Keratinocyte (primary cell): Measurements from ENCODE around the gene XBP1. TPM values are rescaled to one million over a fixed set of nuclear protein-coding genes. Genes with fewer than 3 reads are reported as not detected.

Experiments
- DNase-seq: peaks from one replicate; pipeline ENCODE4 v3.0.0-alpha.2; 2011; ENCODE audit warnings: low read depth, missing footprints, low spot score
- FAIRE-seq: peaks from 2 replicates; lab custom pipeline; 2011; peaks lifted over from hg19 to GRCh38; lab: Jason Lieb, UNC
- H2AFZ ChIP-seq: 2 replicates; pipeline ENCODE4 v1.6.0; 2012; ENCODE audit warnings: low read length, control low read depth, inconsistent platforms; ENCODE audit not compliant: control insufficient read depth
- H3K27ac ChIP-seq: 2 replicates; pipeline ENCODE4 v1.5.1; 2011; ENCODE audit warnings: low read length; ENCODE audit not compliant: control insufficient read depth, insufficient read depth
- H3K27me3 ChIP-seq: 3 replicates; pipeline ENCODE4 v1.6.0; 2011; ENCODE audit warnings: low read length; ENCODE audit not compliant: control insufficient read depth, insufficient read depth; ENCODE audit errors: extremely low read depth
- H3K36me3 ChIP-seq, 2 experiments: 2 replicates in 1 of 2; 3 replicates in 1 of 2; pipeline ENCODE4 v1.5.1; 2011; ENCODE audit warnings: low read length in 2 of 2, mild to moderate bottlenecking in 1 of 2; ENCODE audit not compliant: control insufficient read depth in 2 of 2, insufficient read depth in 2 of 2; ENCODE audit errors: extremely low read depth in 1 of 2
- H3K4me1 ChIP-seq: 3 replicates; pipeline ENCODE4 v1.5.1; 2011; ENCODE audit warnings: low read length; ENCODE audit not compliant: control insufficient read depth, insufficient read depth; ENCODE audit errors: extremely low read depth
- H3K4me2 ChIP-seq: 3 replicates; pipeline ENCODE4 v1.6.0; 2011; ENCODE audit warnings: low read depth, low read length; ENCODE audit not compliant: control insufficient read depth, insufficient read depth; ENCODE audit errors: extremely low read depth
- H3K4me3 ChIP-seq, 3 experiments: fragments of 200-600 bp in 1 of 3; sonication (generic) in 1 of 3; 2 replicates in 2 of 3; 3 replicates in 1 of 3; pipeline ENCODE4 v1.5.1; 2011 to 2016; ENCODE audit warnings: low read length in 3 of 3, mild to moderate bottlenecking in 3 of 3, control low read depth in 2 of 3, inconsistent platforms in 1 of 3, low read depth in 1 of 3, mixed read lengths in 1 of 3, mixed run types in 1 of 3, moderate library complexity in 1 of 3; ENCODE audit not compliant: control insufficient read depth in 2 of 3, insufficient read depth in 2 of 3; ENCODE audit errors: extremely low read depth in 1 of 3
- H3K79me2 ChIP-seq: 2 replicates; pipeline ENCODE4 v1.6.0; 2012; ENCODE audit warnings: low read length; ENCODE audit not compliant: control insufficient read depth, insufficient read depth
- H3K9ac ChIP-seq: 3 replicates; pipeline ENCODE4 v1.6.0; 2011; ENCODE audit warnings: low read length; ENCODE audit not compliant: control insufficient read depth, insufficient read depth; ENCODE audit errors: extremely low read depth
- H3K9me1 ChIP-seq: 3 replicates; pipeline ENCODE4 v1.6.0; 2011; ENCODE audit warnings: low read length; ENCODE audit not compliant: control insufficient read depth, insufficient read depth; ENCODE audit errors: extremely low read depth
- H3K9me3 ChIP-seq: 2 replicates; pipeline ENCODE4 v1.5.1; 2012; ENCODE audit warnings: low read depth, low read length; ENCODE audit not compliant: control insufficient read depth
- H4K20me1 ChIP-seq: 3 replicates; pipeline ENCODE4 v1.6.0; 2011; ENCODE audit warnings: low read length; ENCODE audit not compliant: control insufficient read depth, insufficient read depth; ENCODE audit errors: extremely low read depth
- EZH2 ChIP-seq: IDR thresholded peaks from one replicate; pipeline ENCODE4 v1.6.1; 2012; ENCODE audit warnings: inconsistent platforms, mild to moderate bottlenecking, low read length, moderate library complexity
- dilution Hi-C: fragments of 300-500 bp; cut with MboI; formaldehyde crosslinking; loops from one replicate; pipeline ENCODE4 v1.7.0; 2020; ENCODE audit warnings: low sequenced_read_pairs; ENCODE audit not compliant: extremely low pct_ligation_motif_present
- polyA plus RNA-seq, 5 experiments: library from polyadenylated mRNA; depleted of rRNA in 3 of 5; stranded (reverse) in 3 of 5; stranded (forward) in 1 of 5; unstranded in 1 of 5; fragments of >200 nt; gene quantifications; 1 replicate in 1 of 5; 2 replicates in 3 of 5; 3 replicates in 1 of 5; pipeline versions ENCODE4 v1.2.1 to v1.2.3, GENCODE V29; 2011 to 2012; ENCODE audit warnings: missing spikeins in 2 of 5, low read depth in 1 of 5, low replicate concordance in 1 of 5
- TF ChIP-seq, protein P1 (sequence below), 3 experiments: IDR thresholded peaks in 1 of 3; conservative IDR thresholded peaks in 1 of 3; optimal IDR thresholded peaks in 1 of 3; 2 replicates in 2 of 3; 3 replicates in 1 of 3; pipeline versions ENCODE3 to v1.5.1; 2011; ENCODE audit warnings: low read length in 3 of 3, mild to moderate bottlenecking in 3 of 3, moderate library complexity in 2 of 3, control low read depth in 1 of 3, inconsistent platforms in 1 of 3; ENCODE audit not compliant: insufficient read depth in 2 of 3; ENCODE audit errors: extremely low read depth in 1 of 3

The XBP1 gene
- polyA plus RNA-seq, 1 donor (not counting 4 experiments of a cell fraction or from before 2014, with no cell fraction given): 88.7 TPM

DNA sequence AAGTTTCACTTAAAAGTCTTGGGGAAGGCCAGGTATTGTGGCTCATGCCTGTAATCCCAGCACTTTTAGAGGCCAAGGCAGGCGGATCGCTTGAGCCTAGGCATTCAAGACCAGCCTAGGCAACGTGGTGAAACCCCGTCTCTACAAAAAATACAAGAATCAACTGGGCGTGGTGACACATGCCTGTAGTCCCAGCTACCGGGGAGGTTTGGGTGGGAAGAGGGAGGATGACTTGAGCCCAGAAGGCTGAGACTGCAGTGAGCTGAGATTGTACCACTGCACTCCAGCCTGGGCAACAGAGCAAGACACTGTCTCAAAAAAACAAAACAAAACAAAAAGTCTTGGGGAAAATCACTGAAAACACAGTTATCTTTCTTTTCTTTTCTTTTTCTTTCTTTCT is 15.4 kb upstream of the XBP1 start:
- Histone ChIP-seq H3K27me3 (no peaks in the 10 kb centered on the region), H3K36me3 (no peaks in the 10 kb centered on the region), H3K4me2 (no peak overlapping the region), H4K20me1 (no peaks in the 10 kb centered on the region), H3K4me1 (no peaks in the 10 kb centered on the region), H3K9ac (no peak overlapping the region), H2AFZ (no peak overlapping the region), H3K9me1 (no peaks in the 10 kb centered on the region), H3K79me2 (no peaks in the 10 kb centered on the region), H3K9me3 (no peaks in the 10 kb centered on the region), H3K4me3 (no peak overlapping the region), H3K27ac (no peak overlapping the region)
- dilution Hi-C loops: no loop called here
- FAIRE-seq: no peak
- no peak for DNase-seq
- no peak for TF ChIP-seq EZH2
- TF ChIP-seq, protein P1, sequence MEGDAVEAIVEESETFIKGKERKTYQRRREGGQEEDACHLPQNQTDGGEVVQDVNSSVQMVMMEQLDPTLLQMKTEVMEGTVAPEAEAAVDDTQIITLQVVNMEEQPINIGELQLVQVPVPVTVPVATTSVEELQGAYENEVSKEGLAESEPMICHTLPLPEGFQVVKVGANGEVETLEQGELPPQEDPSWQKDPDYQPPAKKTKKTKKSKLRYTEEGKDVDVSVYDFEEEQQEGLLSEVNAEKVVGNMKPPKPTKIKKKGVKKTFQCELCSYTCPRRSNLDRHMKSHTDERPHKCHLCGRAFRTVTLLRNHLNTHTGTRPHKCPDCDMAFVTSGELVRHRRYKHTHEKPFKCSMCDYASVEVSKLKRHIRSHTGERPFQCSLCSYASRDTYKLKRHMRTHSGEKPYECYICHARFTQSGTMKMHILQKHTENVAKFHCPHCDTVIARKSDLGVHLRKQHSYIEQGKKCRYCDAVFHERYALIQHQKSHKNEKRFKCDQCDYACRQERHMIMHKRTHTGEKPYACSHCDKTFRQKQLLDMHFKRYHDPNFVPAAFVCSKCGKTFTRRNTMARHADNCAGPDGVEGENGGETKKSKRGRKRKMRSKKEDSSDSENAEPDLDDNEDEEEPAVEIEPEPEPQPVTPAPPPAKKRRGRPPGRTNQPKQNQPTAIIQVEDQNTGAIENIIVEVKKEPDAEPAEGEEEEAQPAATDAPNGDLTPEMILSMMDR (optimal IDR thresholded peaks at IDR 0.05 in 1 of 3, IDR thresholded peaks at IDR 0.05 in 1 of 3, conservative IDR thresholded peaks at IDR 0.05 in 1 of 3; ENCODE audit: extremely low read depth in 1 of 3, insufficient read depth in 2 of 3, low read length in 3 of 3): no peak

DNA sequence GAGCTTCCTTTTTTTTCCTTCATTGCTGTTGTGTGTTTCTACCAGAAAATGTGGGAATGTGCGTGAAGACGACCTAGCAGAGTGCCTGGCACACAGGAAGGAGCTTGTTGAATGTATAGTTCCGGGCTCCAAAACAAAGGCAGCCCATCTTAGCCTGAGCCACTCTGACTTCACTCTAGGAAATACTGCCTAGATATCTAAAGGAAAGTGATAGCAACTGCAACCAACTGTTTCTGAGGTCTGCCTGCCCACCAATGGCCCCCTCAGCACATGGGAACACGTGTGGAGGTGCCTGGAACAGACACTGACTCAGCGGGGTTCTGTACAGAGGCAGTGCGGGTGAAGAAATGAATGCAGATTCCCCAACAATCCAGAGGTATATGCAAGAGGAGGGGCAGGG is 14.7 kb upstream of the XBP1 start:
- H3K9me3 ChIP-seq: no peaks in the 10 kb centered on the region
- H3K36me3 ChIP-seq: no peaks in the 10 kb centered on the region
- no peaks in the 10 kb centered on the region for H4K20me1 ChIP-seq
- H3K9ac ChIP-seq: no peak overlapping the region
- H2AFZ ChIP-seq: no peak overlapping the region
- H3K4me3 ChIP-seq: no peak overlapping the region
- no peaks in the 10 kb centered on the region for H3K27me3 ChIP-seq
- H3K4me2 ChIP-seq: no peak overlapping the region
- H3K79me2 ChIP-seq: no peaks in the 10 kb centered on the region
- no peaks in the 10 kb centered on the region for H3K4me1 ChIP-seq
- TF ChIP-seq, protein P1 (optimal IDR thresholded peaks at IDR 0.05 in 1 of 3, IDR thresholded peaks at IDR 0.05 in 1 of 3, conservative IDR thresholded peaks at IDR 0.05 in 1 of 3; ENCODE audit: extremely low read depth in 1 of 3, insufficient read depth in 2 of 3, low read length in 3 of 3): no peak
- no peak for TF ChIP-seq EZH2
- dilution Hi-C loops: no loop called here
- H3K9me1 ChIP-seq: no peaks in the 10 kb centered on the region
- FAIRE-seq (no peak), DNase-seq (no peak)
- H3K27ac ChIP-seq: no peak overlapping the region
